Esophagus muscularis mucosa (tissue), 4 donors: Measurements from ENCODE around the gene EYA4.

ENCODE experiments used
- EP300 ChIP-seq: sonication (generic); formaldehyde crosslinking; IDR thresholded peaks from one replicate; pipeline ENCODE4 v1.6.1; 2017; ENCODE audit warnings: antibody characterized with exemption
- POLR2A ChIP-seq: fragments of 450-650 bp; IDR thresholded peaks from one replicate; pipeline ENCODE4 v1.6.1; 2017; ENCODE audit warnings: antibody characterized with exemption, moderate library complexity, mild to moderate bottlenecking, low read depth
- POLR2AphosphoS5 ChIP-seq, 2 donors: sonication (generic); formaldehyde crosslinking; IDR thresholded peaks; one replicate each; pipeline ENCODE4 v1.6.1; 2017; ENCODE audit warnings: antibody characterized with exemption in 2 of 2
- TF ChIP-seq, protein P1 (sequence below), 3 experiments: fragments of 200-600 bp in 2 of 3; fragments of 450-650 bp in 1 of 3; sonication (generic) in 2 of 3; IDR thresholded peaks; one replicate each; pipeline ENCODE4 v1.5.1; 2017 to 2019; ENCODE audit warnings: antibody characterized with exemption in 3 of 3, mild to moderate bottlenecking in 2 of 3, moderate library complexity in 1 of 3

DNA sequence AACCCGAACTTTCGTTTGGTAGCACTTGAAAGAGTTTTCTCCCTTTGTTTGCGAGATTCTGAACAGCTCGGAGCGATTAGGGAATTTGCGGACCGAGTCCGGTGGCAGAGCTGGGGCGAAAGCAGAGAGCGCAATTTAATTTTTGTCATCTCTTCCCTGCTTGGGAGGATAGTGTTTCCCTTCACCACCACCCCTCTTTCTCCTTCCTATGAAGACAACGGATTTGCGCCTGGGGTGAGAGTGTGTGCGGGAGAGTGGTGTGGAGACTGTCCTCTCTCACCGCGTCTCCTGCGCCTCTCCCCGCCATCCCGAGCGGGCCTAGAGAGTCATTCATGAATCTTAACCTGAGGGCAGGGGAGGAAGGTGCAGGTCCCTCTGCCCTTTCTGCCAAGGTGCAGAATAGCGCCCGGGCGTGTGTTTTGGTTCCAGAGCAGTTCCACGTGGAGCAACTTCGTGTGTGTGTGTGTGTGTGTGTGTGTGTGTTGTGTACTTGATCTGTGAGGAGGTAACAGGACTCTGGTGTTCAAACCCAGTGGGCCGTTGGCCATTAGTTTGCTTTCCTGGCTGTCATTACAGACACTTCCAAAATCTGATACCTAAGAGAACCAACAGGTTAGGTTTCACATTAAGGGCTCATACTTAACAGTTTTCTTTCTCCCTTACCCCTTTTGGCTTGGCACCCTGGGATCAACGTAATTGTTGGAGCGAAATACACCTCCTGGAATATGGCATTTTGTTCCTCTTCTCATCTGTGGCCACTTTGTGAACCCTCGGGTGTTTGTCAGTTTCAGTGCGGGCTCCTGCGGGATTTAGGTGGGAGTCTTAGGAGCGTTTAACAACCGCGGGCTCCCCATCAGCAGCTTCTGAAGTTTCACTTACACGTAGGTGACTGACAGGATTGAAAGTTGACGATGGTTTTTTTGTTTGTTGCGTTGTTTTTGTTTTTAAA lies 1.8 kb downstream of the EYA4 start:
- TF ChIP-seq POLR2AphosphoS5 (IDR thresholded peaks at IDR 0.05) (no peak), POLR2A (no peak), EP300 (no peak)
- TF ChIP-seq, protein P1, sequence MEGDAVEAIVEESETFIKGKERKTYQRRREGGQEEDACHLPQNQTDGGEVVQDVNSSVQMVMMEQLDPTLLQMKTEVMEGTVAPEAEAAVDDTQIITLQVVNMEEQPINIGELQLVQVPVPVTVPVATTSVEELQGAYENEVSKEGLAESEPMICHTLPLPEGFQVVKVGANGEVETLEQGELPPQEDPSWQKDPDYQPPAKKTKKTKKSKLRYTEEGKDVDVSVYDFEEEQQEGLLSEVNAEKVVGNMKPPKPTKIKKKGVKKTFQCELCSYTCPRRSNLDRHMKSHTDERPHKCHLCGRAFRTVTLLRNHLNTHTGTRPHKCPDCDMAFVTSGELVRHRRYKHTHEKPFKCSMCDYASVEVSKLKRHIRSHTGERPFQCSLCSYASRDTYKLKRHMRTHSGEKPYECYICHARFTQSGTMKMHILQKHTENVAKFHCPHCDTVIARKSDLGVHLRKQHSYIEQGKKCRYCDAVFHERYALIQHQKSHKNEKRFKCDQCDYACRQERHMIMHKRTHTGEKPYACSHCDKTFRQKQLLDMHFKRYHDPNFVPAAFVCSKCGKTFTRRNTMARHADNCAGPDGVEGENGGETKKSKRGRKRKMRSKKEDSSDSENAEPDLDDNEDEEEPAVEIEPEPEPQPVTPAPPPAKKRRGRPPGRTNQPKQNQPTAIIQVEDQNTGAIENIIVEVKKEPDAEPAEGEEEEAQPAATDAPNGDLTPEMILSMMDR (IDR thresholded peaks at IDR 0.05): no peak
